GM18505 (cell line): ENCODE measurements around the gene GLIPR1.
"Not testable (repeated sequence)": the region's sequence is repeated elsewhere in the genome, so short reads cannot be mapped to it uniquely, and the experiment has no call there.

ENCODE experiments used
- ATAC-seq: cut with Tn5 transposase; IDR thresholded peaks from one replicate; pipeline ENCODE4 v1.9.1; 2021; ENCODE audit not compliant: unreplicated experiment
- POLR2A ChIP-seq: IDR thresholded peaks from 4 replicates; pipeline ENCODE4 v1.6.1; 2011; ENCODE audit warnings: borderline replicate concordance; ENCODE audit not compliant: insufficient read depth, insufficient read length; ENCODE audit errors: extremely low read depth

The GLIPR1 gene

DNA sequence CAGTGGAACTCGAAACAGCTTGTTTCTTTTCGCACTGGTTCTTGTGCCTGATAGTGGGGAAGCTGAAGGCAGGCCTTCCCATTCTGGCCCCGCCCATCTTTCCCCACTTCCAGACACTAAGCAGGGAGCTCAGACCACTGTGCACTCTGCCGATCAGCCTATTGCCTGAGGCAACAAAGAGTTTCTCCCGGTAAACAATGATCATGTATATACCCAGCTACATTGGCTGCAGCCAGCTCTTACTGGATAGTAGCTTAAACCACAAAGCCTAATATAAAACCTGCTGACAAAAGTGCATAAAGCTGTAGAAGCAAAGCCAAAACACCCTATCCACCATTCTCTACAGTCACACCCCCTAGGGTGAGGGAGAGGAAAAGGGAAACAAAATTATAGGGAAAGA is 24.7 kb upstream of the GLIPR1 start:
- TF ChIP-seq POLR2A: no peak

DNA sequence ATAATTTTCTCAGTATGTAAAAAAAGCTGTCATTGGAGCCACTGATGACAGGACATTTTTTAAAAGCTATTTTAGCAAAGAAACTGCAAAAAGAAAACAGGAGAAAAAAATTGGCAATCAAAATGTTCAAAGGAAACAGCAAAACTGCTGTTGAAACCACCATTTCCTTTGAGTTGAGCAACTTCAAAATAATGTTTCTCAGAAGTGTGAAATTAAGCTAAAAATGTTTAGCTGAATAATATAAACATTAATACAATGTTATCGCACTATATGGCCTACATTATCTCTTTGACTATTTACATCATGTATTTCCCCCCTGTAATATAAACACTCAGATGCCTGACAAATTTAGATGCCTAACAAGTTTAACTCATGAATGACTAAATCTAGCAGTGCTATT is 23.4 kb upstream of the GLIPR1 start:
- no peak for TF ChIP-seq POLR2A
- no peak for ATAC-seq

More for the DNA sequence above, 24.7 kb upstream of the GLIPR1 start:
- no peak for ATAC-seq

DNA sequence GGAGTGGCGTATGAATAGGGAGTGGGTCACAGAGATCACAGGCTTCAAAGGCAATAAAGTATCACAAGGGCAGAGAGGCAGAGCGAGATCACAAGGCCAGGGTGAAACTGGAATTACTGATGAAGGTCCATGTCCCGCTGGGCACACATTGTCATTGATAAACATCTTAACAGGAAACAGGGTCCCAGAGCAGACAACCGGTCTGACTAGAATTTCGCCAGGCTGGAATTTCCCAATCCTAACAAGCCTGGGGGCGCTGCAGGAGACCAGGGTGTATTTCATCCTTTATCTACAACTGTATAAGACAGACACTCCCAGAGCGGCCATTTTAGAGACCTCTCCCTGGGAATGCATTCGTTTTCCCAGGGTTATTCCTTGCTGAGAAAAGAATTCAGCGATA is 22.7 kb upstream of the GLIPR1 start:
- ATAC-seq: not testable (repeated sequence)

DNA sequence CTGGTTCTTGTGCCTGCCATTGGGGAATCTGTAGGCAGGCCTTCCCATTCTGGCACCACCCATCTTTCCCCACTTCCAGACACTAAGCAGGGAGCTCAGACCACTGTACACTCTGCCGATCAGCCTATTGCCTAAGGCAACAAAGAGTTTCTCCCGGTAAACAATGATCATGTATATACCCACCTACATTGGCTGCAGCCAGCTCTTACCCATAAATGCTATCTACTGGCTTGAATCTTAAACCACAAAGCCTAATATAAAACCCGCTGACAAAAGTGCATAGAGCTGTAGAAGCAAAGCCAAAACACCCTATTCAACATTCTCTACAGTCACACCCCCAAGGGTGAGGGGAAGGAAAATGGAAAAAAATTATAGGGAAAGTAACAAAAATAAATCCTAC is 20.8 kb upstream of the GLIPR1 start:
- no peak for TF ChIP-seq POLR2A
- no peak for ATAC-seq

DNA sequence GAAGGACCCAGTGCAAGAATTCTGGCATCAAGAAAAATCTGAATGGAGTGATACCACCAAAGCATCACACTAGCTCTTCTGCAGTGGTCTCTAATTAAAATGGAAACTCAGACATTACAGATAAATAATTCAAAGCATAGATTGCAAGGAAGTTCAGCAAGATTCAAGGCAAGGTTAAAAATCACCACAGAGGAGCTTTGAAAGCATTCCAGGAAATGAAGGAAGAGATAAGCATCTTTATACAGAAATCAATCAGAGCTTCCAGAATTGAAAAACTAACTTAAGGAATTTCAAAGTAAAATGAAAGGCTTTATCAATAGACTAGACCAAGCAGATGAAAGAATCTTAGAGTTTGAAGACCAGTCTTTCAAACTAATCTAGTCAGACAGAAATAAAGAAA is 20.4 kb upstream of the GLIPR1 start:
- no peak for ATAC-seq
- no peak for TF ChIP-seq POLR2A

DNA sequence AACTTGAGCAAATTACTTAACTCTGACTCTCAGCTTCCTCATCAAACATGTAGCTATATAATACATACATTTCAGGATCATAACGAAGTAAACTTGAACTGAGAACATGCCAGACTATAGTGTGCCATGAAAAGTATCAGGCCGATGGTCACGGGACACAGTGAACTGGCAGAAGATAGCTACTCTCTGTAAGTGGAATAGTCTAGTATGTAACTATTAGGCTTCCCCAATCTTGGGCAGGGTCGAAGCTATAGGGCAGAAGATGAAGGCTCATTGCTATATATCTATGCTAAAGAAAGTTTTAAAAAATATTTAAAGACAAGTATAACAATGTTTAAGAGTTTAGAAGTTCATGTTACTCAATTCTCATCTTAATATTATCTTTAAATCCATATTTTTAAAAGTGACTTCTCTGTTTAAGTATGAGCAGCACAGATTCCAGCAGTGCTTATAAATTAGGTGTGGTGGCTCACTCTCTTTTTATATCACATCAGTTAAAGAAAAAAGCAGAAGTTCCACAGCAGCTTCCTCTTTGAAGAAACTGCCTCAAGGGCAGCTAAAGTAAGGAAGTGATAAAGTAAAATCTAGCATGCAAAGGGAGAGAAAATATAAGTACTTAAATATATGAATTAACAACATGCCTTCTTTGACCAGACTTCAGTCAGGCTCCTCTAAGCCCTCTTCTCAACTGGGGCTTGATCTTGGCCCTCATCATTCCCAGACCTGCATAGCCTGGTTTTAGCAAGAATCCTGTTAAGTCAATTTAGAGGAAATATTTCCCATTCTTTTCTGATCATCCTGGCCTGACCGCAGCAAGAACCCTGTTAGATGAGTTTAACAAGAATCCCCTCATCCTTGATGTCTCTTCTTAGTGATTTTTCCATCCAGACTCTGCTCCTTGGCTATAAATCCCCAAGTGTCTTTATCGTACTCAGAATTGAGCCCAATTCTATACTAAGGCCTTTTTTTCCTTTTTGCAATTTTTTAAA is 8.4 kb upstream of the GLIPR1 start:
- ATAC-seq: peak; percentile 83

DNA sequence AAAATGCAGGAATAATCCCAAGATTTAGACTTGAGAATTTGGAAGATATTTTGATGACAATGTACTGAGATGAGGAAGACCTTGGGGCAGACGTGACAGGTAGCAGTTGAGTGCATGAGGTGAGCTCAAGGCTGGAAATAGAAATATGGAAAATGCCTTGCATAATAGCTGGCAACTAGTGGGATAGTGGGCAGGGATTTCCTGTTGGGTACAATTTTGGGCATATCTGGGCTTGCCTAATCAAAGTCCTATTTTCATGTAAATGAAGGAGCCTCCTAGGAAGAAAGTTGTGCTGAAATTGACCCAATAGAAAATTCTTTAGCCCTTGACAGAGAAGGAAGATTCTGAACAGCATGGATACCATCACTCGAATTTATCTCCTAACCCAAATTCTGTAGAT is 6.4 kb upstream of the GLIPR1 start:
- ATAC-seq: no peak
- no peak for TF ChIP-seq POLR2A

More for the DNA sequence above, 8.4 kb upstream of the GLIPR1 start:
- no peak for TF ChIP-seq POLR2A

DNA sequence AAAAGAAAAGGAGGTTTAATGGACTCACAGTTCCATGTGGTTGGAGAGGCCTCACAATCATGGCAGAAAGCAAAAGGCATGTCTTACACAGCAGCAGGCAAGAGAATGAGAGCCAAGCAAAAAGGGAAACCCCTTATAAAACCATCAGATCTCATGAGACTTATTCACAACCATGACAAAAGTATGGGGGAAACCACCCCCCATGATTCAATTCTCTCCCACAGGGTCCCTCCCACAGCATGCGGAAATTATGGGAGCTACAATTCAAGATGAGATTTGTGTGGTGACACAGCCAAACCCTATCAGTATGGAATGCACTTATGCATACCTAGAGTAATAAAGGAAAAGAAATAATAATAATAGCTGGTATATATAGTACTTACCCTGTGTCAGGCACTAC is 4.5 kb upstream of the GLIPR1 start:
- TF ChIP-seq POLR2A: no peak
- no peak for ATAC-seq

DNA sequence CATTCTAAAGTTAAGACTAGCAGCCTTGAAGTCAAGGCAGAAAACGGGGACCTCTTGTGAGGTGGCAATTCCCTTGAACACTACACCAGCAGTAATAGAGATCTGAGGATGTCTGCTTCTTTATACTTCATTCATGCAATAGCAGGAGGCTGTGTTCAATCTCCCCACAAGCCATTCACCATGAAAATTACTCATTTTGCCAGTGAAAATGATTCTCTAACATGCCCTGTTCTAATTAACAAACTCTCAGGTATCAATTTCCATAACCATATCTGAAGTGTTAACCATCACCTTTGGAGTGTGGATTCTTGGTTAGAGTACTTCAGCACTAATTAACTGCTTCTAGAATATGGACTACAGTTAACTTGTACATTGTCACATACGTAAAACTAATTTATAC is 3.4 kb upstream of the GLIPR1 start:
- ATAC-seq: no peak
- TF ChIP-seq POLR2A: no peak

DNA sequence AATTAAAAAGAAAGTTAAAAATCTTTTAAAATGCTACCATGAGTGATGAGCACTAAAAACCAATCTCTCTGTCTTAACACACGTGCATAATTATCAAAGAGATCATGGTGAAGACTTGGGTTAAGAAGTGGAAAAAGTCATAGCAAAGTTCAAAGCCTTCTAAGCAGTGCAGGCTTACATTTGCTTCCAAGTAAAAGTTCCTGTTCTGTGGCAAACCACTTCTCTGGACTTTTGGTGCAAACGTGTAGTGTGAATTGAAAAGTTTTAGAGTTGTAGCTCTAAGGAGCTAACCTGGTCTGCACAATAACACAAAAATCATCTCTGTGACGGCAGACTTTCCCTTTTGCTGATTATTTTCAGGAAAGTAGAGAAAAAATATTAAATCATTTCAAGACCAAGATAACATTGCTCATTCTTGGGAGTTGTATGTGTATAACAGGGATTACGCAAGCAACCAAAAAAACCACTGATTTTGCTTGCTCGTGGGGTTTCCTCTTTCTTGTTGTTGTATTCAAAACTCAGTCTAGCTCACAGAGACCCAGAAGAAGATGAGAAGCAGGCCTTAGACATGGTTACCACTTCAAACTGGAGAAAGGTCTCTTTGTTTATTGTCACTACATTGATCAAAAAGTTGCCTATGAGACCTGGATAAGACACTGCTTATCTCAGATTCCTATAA is 2.3 kb upstream of the GLIPR1 start:
- ATAC-seq: peak; percentile 16
- no peak for TF ChIP-seq POLR2A

DNA sequence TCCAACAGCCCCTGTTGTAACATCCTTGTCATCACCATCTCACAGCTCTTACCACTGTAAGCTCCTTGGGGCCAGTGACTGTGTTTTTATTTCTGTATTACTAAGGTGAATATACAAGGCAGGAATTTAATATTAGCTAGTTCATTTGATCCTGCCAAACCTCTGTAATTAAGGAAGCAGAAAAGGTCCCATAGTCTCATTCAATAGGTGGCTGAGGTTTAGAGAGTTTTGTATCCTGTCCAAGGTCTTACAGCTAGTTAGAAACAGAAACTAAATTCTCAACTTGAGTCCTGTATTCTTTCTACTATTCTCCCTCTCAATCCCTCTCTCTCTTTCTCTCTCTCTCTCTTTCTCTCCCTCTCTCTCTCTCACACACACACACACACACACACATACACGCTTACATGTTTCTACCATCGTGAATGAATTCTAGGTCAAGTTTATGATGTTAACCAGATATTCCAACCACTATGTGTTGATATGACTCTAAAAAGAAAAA is 543 bp upstream of the GLIPR1 start:
- no peak for TF ChIP-seq POLR2A
- ATAC-seq: peak; percentile 35

DNA sequence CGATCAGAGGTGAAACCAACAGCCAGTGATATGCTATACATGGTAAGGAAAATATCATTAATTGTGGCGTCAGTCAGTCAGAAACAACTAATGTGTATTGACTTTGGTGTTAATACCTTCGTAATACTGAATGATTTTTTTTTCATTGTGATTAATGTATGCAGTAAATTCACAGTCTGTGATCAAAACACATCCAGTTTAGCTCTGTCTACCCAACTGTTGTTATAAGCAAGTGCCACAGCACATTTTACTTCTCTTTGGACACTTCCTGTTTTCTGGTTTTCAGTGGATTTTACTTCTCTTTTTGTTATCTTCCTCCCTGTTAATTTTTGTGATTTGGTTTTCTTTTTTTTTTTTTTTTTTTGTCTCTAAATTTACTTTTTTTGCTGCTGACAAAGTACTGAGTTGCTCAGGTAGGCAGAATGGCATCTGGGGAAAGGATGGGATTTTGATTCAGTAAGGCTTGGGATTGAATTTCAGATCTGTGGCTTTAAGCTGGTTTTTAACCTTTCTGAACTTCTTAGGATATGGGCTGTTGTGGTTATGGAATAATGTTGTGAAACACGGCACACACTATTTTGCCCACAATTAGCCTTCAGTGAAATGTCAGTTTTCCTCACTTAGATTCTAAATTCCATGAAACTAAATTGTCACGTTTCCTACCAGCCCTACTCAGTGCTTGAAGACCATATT is 604 bp downstream of the GLIPR1 start:
- peak; percentile 27 for ATAC-seq
- TF ChIP-seq POLR2A: no peak

DNA sequence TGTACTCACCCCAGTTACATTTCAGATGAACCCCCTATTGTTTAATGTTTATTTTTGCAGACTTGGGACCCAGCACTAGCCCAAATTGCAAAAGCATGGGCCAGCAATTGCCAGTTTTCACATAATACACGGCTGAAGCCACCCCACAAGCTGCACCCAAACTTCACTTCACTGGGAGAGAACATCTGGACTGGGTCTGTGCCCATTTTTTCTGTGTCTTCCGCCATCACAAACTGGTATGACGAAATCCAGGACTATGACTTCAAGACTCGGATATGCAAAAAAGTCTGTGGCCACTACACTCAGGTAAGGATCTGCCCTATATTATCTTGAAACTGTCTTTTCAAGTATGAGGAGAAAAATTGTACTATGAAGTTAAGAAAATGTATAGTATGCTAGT is 1.2 kb downstream of the GLIPR1 start:
- ATAC-seq: no peak
- TF ChIP-seq POLR2A: no peak
